ENCODE results near the gene DAPK1.

DAPK1 gene

GRCh38 chr9:87519461-87519860, 21.8 kb downstream of the DAPK1 start:
- no peak for DNase-seq

- no peak for DNase-seq
Observed at GRCh38 chr9:87520172-87520683, 22.6 kb downstream of the DAPK1 start.

GRCh38 chr9:87521834-87522233, 24.2 kb downstream of the DAPK1 start:
- no peak for DNase-seq

GRCh38 chr9:87524061-87524460, 26.4 kb downstream of the DAPK1 start:
- DNase-seq: no peak

GRCh38 chr9:87525546-87526303, 28.1 kb downstream of the DAPK1 start:
- DNase-seq: no peak

- no peak for DNase-seq
Observed at GRCh38 chr9:87527211-87527916, 29.7 kb downstream of the DAPK1 start.

GRCh38 chr9:87528969-87529368, 31.3 kb downstream of the DAPK1 start:
- DNase-seq: no peak

GRCh38 chr9:87529671-87530070, 32.0 kb downstream of the DAPK1 start:
- no peak for DNase-seq

GRCh38 chr9:87530716-87531115, 33.0 kb downstream of the DAPK1 start:
- DNase-seq: no peak

- DNase-seq: no peak
Observed at GRCh38 chr9:87531370-87532295, 34.0 kb downstream of the DAPK1 start.

- DNase-seq: no peak
Observed at GRCh38 chr9:87533271-87533670, 35.6 kb downstream of the DAPK1 start.

GRCh38 chr9:87534036-87534435, 36.4 kb downstream of the DAPK1 start:
- DNase-seq: no peak

GRCh38 chr9:87534957-87535356, 37.3 kb downstream of the DAPK1 start:
- DNase-seq: no peak

- no peak for DNase-seq
Observed at GRCh38 chr9:87535817-87536539, 38.3 kb downstream of the DAPK1 start.

GRCh38 chr9:87537625-87538024, 40.0 kb downstream of the DAPK1 start:
- no peak for DNase-seq

GRCh38 chr9:87540444-87541105, 42.9 kb downstream of the DAPK1 start:
- no peak for DNase-seq

- DNase-seq: no peak
Observed at GRCh38 chr9:87541663-87542062, 44.0 kb downstream of the DAPK1 start.

- DNase-seq: no peak
Observed at GRCh38 chr9:87542141-87542540, 44.5 kb downstream of the DAPK1 start.

- no peak for DNase-seq
Observed at GRCh38 chr9:87543251-87543650, 45.6 kb downstream of the DAPK1 start.

- DNase-seq: no peak
Observed at GRCh38 chr9:87545858-87546257, 48.2 kb downstream of the DAPK1 start.

- DNase-seq: no peak
Observed at GRCh38 chr9:87546704-87547103, 49.0 kb downstream of the DAPK1 start.

- DNase-seq: no peak
Observed at GRCh38 chr9:87547671-87548081, 50.0 kb downstream of the DAPK1 start.

Measured in NCI-H1436 treated with DMSO at 0.1 percent for 48 hours (cell line).